ENCODE results near the gene SAA1.

Gene SAA1

DNA sequence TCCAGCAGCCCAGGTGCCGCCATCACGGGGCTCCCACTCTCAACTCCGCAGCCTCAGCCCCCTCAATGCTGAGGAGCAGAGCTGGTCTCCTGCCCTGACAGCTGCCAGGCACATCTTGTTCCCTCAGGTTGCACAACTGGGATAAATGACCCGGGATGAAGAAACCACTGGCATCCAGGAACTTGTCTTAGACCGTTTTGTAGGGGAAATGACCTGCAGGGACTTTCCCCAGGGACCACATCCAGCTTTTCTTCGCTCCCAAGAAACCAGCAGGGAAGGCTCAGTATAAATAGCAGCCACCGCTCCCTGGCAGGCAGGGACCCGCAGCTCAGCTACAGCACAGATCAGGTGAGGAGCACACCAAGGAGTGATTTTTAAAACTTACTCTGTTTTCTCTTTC is at the start of gene SAA1:
Gene SAA1 (plus strand): TSS at position 316 of the 400 bp plus-strand sequence. CDS start 624 bp downstream, outside the sequence.
- TF ChIP-seq, protein P1, sequence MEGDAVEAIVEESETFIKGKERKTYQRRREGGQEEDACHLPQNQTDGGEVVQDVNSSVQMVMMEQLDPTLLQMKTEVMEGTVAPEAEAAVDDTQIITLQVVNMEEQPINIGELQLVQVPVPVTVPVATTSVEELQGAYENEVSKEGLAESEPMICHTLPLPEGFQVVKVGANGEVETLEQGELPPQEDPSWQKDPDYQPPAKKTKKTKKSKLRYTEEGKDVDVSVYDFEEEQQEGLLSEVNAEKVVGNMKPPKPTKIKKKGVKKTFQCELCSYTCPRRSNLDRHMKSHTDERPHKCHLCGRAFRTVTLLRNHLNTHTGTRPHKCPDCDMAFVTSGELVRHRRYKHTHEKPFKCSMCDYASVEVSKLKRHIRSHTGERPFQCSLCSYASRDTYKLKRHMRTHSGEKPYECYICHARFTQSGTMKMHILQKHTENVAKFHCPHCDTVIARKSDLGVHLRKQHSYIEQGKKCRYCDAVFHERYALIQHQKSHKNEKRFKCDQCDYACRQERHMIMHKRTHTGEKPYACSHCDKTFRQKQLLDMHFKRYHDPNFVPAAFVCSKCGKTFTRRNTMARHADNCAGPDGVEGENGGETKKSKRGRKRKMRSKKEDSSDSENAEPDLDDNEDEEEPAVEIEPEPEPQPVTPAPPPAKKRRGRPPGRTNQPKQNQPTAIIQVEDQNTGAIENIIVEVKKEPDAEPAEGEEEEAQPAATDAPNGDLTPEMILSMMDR (IDR thresholded peaks at IDR 0.05; ENCODE audit: low read depth, low read length): no peak
- peak; percentile 5 to 40 for DNase-seq (ENCODE audit: low read depth in 2 of 2)
- no peak within 1 kb of the TSS for H3K4me3 ChIP-seq (replicated peaks in 1 of 2; ENCODE audit: low read depth in 2 of 2, low read length in 2 of 2)

DNA sequence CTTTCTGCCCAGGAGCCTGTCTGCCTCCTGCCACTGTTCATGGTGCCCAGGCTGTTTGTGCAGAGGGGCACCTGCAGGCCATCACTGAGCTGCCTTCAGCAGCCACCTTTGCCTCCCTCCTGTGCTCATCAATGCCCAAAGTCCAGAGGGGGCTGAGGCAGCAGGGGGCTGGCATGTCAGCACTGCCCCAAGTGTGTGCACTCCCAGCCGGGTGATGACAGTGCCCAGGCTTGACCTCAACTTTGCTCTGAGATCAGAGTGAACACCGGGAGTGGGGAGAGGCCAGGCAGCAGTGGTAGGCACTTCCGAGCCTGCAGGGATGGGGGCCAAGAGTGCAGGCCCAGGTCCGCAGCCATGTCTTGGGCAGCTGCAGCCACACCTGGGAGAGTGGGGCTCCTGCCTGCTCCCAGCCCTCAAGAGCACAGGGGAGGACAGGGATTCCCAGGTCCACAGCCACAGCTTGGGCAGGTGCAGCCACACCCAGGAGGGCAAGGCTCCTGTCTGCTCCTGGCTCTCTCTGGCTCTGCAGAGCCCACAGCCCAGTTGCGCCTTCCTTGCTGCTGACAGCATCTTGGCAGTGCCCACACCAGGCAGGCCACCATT is 44.7 kb upstream of the SAA1 start:
- no peak overlapping the region for H3K4me3 ChIP-seq (replicated peaks in 1 of 2; ENCODE audit: low read depth in 2 of 2, low read length in 2 of 2)
- no peak for DNase-seq (ENCODE audit: low read depth in 2 of 2)
- TF ChIP-seq, protein P1 (IDR thresholded peaks at IDR 0.05; ENCODE audit: low read depth, low read length): no peak

DNA sequence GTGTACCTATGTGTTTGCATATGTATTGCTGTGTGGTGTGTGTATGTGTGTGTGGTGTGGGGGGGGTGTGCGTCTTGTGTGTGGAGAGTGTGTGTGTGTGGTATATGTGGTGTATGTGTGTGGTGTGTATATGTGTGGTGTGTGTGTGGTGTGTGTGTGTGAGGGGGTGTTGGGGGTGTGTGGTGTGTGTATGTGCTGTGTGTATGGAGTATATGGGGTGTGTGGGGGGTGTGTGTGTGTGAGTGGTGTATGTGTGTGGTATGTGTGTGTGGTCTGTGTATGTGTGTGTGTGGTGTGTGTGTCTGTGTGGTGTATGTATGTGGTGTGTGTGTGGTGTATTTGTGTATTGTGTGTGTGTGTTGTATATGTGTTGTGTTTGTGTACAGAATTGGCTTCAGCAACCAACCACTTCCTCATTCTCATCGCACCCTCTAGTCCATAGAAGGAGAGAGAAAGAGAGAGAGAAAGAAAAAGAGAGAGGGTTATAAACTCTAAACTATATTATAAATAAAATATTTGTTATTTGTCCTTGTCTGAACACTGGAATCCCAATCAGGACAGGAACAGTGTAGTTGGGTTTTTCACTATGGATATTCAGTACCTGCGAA is 43.1 kb upstream of the SAA1 start:
- no peak overlapping the region for H3K4me3 ChIP-seq (replicated peaks in 1 of 2; ENCODE audit: low read depth in 2 of 2, low read length in 2 of 2)
- no peak for DNase-seq (ENCODE audit: low read depth in 2 of 2)
- TF ChIP-seq, protein P1 (IDR thresholded peaks at IDR 0.05; ENCODE audit: low read depth, low read length): no peak

DNA sequence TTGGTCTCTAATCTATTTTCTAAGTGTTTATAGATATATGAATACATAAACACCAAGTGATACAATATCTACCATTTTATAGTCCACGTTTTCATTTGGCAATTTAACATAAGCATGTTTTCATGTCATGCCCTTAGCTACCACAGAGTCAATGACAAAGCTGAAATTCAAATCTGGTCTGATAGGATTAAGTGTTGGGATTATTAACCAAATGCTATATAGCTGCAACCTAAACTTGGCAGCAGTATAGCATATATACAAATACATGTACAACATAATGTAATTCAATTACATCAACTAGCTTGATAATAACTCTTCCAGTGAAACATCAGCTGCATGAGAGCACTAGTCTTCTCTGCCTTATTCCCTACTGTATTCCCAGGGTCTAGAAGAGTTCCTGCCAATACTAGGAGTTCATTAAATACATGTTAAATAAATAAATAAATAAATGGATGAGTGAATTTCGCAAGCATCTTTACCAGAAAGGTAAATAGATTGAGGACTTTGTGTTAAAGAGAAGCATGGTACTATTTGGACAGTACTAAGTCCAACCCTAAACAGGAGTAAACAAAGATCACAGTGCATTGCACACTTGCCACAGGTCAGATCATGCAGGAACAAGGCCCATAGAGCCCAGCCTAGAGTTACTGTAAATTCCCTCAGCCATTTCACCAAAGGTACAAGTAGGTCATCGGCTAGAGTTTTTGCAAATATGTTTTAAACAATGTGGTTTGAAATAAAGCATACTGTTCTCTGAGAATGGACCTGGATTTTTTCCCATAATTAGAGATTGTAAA is 42.3 kb upstream of the SAA1 start:
- no peak for DNase-seq (ENCODE audit: low read depth in 2 of 2)
- TF ChIP-seq, protein P1 (IDR thresholded peaks at IDR 0.05; ENCODE audit: low read depth, low read length): no peak
- no peak overlapping the region for H3K4me3 ChIP-seq (replicated peaks in 1 of 2; ENCODE audit: low read depth in 2 of 2, low read length in 2 of 2)

DNA sequence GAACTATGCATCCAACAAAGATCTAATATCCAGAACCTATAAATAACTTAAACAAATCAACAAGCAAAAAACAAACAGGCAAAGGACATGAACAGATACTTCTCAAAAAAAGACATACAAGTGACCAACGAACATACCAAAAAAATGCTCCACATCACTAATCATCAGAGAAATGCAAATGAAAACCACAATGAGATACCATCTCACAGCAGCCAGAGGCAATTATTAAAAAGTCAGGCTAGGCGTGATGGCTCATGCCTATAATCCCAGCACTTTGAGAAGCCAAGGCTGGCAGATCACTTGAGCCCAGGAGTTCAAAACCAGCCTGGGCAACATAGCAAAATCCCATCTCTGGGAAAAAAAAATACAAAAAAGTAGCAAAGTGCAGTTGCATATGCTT is 40.2 kb upstream of the SAA1 start:
- DNase-seq (ENCODE audit: low read depth in 2 of 2): no peak
- TF ChIP-seq, protein P1 (IDR thresholded peaks at IDR 0.05; ENCODE audit: low read depth, low read length): no peak
- no peak overlapping the region for H3K4me3 ChIP-seq (replicated peaks in 1 of 2; ENCODE audit: low read depth in 2 of 2, low read length in 2 of 2)

DNA sequence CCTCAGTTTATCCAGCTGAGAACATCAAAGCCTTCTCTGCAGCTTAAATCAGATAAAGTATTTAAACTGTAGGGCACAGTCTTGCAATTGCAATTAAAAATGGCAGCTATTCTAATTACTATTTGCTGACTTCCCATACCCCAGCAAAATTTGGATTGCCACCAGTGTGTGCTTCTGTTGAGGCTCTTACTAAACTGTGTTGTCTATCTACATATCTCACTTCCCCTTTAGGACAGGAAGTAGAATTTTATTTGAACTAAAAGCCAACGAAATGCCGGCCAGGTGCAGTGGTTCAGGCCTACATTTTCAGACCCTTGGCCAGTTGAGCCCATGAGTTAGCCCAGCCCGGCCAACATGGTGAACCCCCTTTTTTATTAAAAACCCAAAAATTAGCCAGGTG is 36.6 kb upstream of the SAA1 start:
- TF ChIP-seq, protein P1 (IDR thresholded peaks at IDR 0.05; ENCODE audit: low read depth, low read length): no peak
- DNase-seq (ENCODE audit: low read depth in 2 of 2): no peak
- H3K4me3 ChIP-seq (replicated peaks in 1 of 2; ENCODE audit: low read depth in 2 of 2, low read length in 2 of 2): no peak overlapping the region
